AG09319 (cell line): ENCODE results near the gene HBP1.
"Not testable (repeated sequence)": the region's sequence is repeated elsewhere in the genome, so short reads cannot be mapped to it uniquely, and the experiment has no call there.

Source experiments
- DNase-seq: peaks from one replicate; pipeline ENCODE4 v3.0.0-alpha.2; 2010; ENCODE audit warnings: low read depth; ENCODE audit errors: extremely low read depth
- CTCF ChIP-seq: IDR thresholded peaks from 2 replicates; pipeline ENCODE4 v1.5.1; 2011; ENCODE audit warnings: low read depth, mild to moderate bottlenecking, inconsistent platforms, low read length, moderate library complexity

The HBP1 gene

GRCh38 chr7:107244613-107245012 lies 75.8 kb downstream of the HBP1 start:
- DNase-seq: no peak
- no peak for TF ChIP-seq CTCF

- DNase-seq: not testable (repeated sequence)
These were observed 78.0 kb downstream of the HBP1 start for GRCh38 chr7:107246836-107247235.

- no peak for DNase-seq
- no peak for TF ChIP-seq CTCF
These were observed 79.9 kb downstream of the HBP1 start for GRCh38 chr7:107248551-107249316.

GRCh38 chr7:107251963-107252362 lies 83.2 kb downstream of the HBP1 start:
- DNase-seq: no peak
- TF ChIP-seq CTCF: no peak
